Right lobe of liver (tissue), 6 donors: ENCODE results near the gene THSD1. TPM values are rescaled to one million over a fixed set of nuclear protein-coding genes. Genes with fewer than 3 reads are reported as not detected.
"Not testable (repeated sequence)": the region's sequence is repeated elsewhere in the genome, so short reads cannot be mapped to it uniquely, and the experiment has no call there.

Source experiments
- ATAC-seq, 4 donors: fragments of 200-7000 bp; cut with Tn5 transposase; one replicate each; pipeline ENCODE4 v1.9.1; 2020; ENCODE audit warnings: mild to moderate bottlenecking in 4 of 4, moderate library complexity in 4 of 4
- DNase-seq, 3 donors: peaks; one replicate each; pipeline ENCODE4 v3.0.0-alpha.2; 2020
- H3K27ac ChIP-seq, 3 donors: fragments of 200-600 bp; one replicate each; pipeline ENCODE4 v1.8.0; 2022
- H3K27me3 ChIP-seq, 2 donors: fragments of 200-600 bp; one replicate each; pipeline ENCODE4 v1.8.0; 2022
- H3K36me3 ChIP-seq, 4 donors: fragments of 200-600 bp; sonication (generic) in 1 of 4; one replicate each; pipeline versions ENCODE4 v1.5.1 to v1.8.0; 2017 to 2022; ENCODE audit warnings: control low read depth in 1 of 4
- H3K4me1 ChIP-seq, 4 donors: fragments of 200-600 bp; sonication (generic) in 1 of 4; one replicate each; pipeline versions ENCODE4 v1.5.1 to v1.8.0; 2017 to 2022; ENCODE audit warnings: control low read depth in 1 of 4
- H3K4me3 ChIP-seq, 3 donors: fragments of 200-600 bp; one replicate each; pipeline ENCODE4 v1.8.0; 2022
- H3K9me3 ChIP-seq, 4 donors: fragments of 200-600 bp; sonication (generic) in 1 of 4; one replicate each; pipeline versions ENCODE4 v1.5.1 to v1.8.0; 2017 to 2022; ENCODE audit warnings: control low read depth in 1 of 4
- POLR2A ChIP-seq: fragments of 450-650 bp; IDR thresholded peaks from one replicate; pipeline ENCODE4 v1.6.1; 2017; ENCODE audit warnings: antibody characterized with exemption, mild to moderate bottlenecking
- WGBS: methylation state at CpG from one replicate; pipeline ENCODE4 v1.1.6; 2018; ENCODE audit warnings: low coverage, low lambda C conversion rate; ENCODE audit not compliant: insufficient coverage; ENCODE audit errors: missing lambda C conversion rate; 5-methylcytosine and 5-hydroxymethylcytosine counted together
- intact Hi-C, 2 donors: fragments of 100-400 bp; cut with DNase I; formaldehyde crosslinking; loops; one replicate each; pipeline versions ENCODE4 v1.11.2 to v1.14.1; 2022
- total RNA-seq, 6 experiments: library from RNA; depleted of rRNA in 2 of 6; stranded (reverse); fragments of >200 nt in 2 of 6; fragmentation: NEBNext Ultra II Directional in 3 of 6; extraction: Animal tissue kit (Norgen Biotek cat#: 25700) in 3 of 6; gene quantifications; one replicate each; pipeline versions ENCODE4 v1.1.0 to v1.2.4, GENCODE V29; 2016 to 2023
- TF ChIP-seq, protein P1 (sequence below), 4 donors: fragments of 200-600 bp in 3 of 4; fragments of 450-650 bp in 1 of 4; IDR thresholded peaks; one replicate each; pipeline versions ENCODE4 v1.5.1 to v1.8.0; 2016 to 2022; ENCODE audit warnings: antibody characterized with exemption in 4 of 4, mild to moderate bottlenecking in 2 of 4
- donor health status: DM: no; HTN: yes; CAD: no.
- donor health status: DM: no; HTN: no; CAD: no.
- donor health status: DM: no; HTN: no; CAD: no.
- donor health status: DM: no; HTN: yes; CAD: no.
- donor health status: DM: no; HTN: yes; CAD: no.

THSD1 gene
- total RNA-seq, 6 experiments from 2014 or later = 0.95 to 2.3 (median 1.5) TPM

- H3K4me1 ChIP-seq = peaks cover 0 to 20% (median 10%) of the 10 kb centered on the region in 4 donors
- peaks cover 0 to under 1% (median 0%) of the 10 kb centered on the region in 4 donors for H3K9me3 ChIP-seq
- no peak for DNase-seq
- H3K27me3 ChIP-seq = no peaks in the 10 kb centered on the region
- no peak for TF ChIP-seq POLR2A
- TF ChIP-seq, protein P1, sequence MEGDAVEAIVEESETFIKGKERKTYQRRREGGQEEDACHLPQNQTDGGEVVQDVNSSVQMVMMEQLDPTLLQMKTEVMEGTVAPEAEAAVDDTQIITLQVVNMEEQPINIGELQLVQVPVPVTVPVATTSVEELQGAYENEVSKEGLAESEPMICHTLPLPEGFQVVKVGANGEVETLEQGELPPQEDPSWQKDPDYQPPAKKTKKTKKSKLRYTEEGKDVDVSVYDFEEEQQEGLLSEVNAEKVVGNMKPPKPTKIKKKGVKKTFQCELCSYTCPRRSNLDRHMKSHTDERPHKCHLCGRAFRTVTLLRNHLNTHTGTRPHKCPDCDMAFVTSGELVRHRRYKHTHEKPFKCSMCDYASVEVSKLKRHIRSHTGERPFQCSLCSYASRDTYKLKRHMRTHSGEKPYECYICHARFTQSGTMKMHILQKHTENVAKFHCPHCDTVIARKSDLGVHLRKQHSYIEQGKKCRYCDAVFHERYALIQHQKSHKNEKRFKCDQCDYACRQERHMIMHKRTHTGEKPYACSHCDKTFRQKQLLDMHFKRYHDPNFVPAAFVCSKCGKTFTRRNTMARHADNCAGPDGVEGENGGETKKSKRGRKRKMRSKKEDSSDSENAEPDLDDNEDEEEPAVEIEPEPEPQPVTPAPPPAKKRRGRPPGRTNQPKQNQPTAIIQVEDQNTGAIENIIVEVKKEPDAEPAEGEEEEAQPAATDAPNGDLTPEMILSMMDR (IDR thresholded peaks at IDR 0.05) = no peak
- H3K4me3 ChIP-seq = no peak overlapping the region
- no peak for ATAC-seq
- WGBS = 94% methylated on average over 11 of the region's 22 CpGs
- no peak overlapping the region for H3K27ac ChIP-seq
- intact Hi-C loops = no loop called here
- no peaks in the 10 kb centered on the region for H3K36me3 ChIP-seq
These were observed 27.7 kb downstream of the THSD1 start for GRCh38 chr13:52378312-52378711.

- intact Hi-C loops = no loop called here
- no peak for ATAC-seq
- Histone ChIP-seq H3K36me3 (no peaks in the 10 kb centered on the region), H3K4me1 (peaks cover 0 to 23% (median 10%) of the 10 kb centered on the region in 4 donors), H3K27ac (no peak overlapping the region), H3K4me3 (no peak overlapping the region), H3K27me3 (no peaks in the 10 kb centered on the region), H3K9me3 (peaks cover 0 to 4% (median 0%) of the 10 kb centered on the region in 4 donors)
- no peak for TF ChIP-seq POLR2A
- TF ChIP-seq, protein P1 (IDR thresholded peaks at IDR 0.05) = no peak
- WGBS = 96% methylated on average over 5 of the region's 21 CpGs
- DNase-seq = no peak
These were observed 28.1 kb downstream of the THSD1 start for GRCh38 chr13:52377898-52378297.

GRCh38 chr13:52374873-52375411 is 31.0 kb downstream of the THSD1 start:
- peak overlapping the region in 1 of 3 donors; percentile 19 for H3K4me3 ChIP-seq
- DNase-seq (no peak), ATAC-seq (peak; percentile 77 to 88 (median 82))
- H3K4me1 ChIP-seq = peaks cover 0 to 24% (median 10%) of the 10 kb centered on the region in 4 donors
- peaks cover 0 to 4% (median 0%) of the 10 kb centered on the region in 4 donors for H3K9me3 ChIP-seq
- H3K27ac ChIP-seq = peak overlapping the region in 2 of 3 donors; percentile 82 to 87
- WGBS = 0% methylated on average over 1 of the region's 1 CpG
- TF ChIP-seq, protein P1 (IDR thresholded peaks at IDR 0.05) = no peak
- no peak for TF ChIP-seq POLR2A
- intact Hi-C loops = no loop called here
- no peaks in the 10 kb centered on the region for H3K36me3 ChIP-seq
- no peaks in the 10 kb centered on the region for H3K27me3 ChIP-seq

- Histone ChIP-seq H3K4me1 (peaks cover 0 to 24% (median 10%) of the 10 kb centered on the region in 4 donors), H3K36me3 (no peaks in the 10 kb centered on the region), H3K27ac (peak overlapping the region in 2 of 3 donors; percentile 82 to 87), H3K4me3 (peak overlapping the region in 1 of 3 donors; percentile 19), H3K27me3 (no peaks in the 10 kb centered on the region), H3K9me3 (peaks cover 0 to 4% (median 0%) of the 10 kb centered on the region in 4 donors)
- DNase-seq (peak in 2 of 3 donors; percentile 22 to 68), ATAC-seq (peak; percentile 89 to 95 (median 92))
- WGBS = 38% methylated on average over 4 of the region's 4 CpGs
- no peak for TF ChIP-seq POLR2A
- TF ChIP-seq, protein P1 (IDR thresholded peaks at IDR 0.05) = no peak
- intact Hi-C loops = no loop called here
These were observed 31.6 kb downstream of the THSD1 start for GRCh38 chr13:52374389-52374788.

GRCh38 chr13:52373277-52373676 is 32.7 kb downstream of the THSD1 start:
- H3K4me3 ChIP-seq = not testable (repeated sequence)
- 100% methylated on average over 1 of the region's 1 CpG for WGBS

More at GRCh38 chr13:52373277-52373676, 32.7 kb downstream of the THSD1 start:
- intact Hi-C loops, H3K27ac ChIP-seq, DNase-seq, ATAC-seq, H3K36me3 ChIP-seq, H3K27me3 ChIP-seq, H3K9me3 ChIP-seq: not testable (repeated sequence)
- peaks cover 0 to 24% (median 10%) of the 10 kb centered on the region in 4 donors for H3K4me1 ChIP-seq
